Neural cell (in vitro differentiated cells): Measurements from ENCODE around the gene HCFC1. TPM values are rescaled to one million over a fixed set of nuclear protein-coding genes. Genes with fewer than 3 reads are reported as not detected.

ENCODE experiments used
- H2AFZ ChIP-seq: fragments of 200-600, 300-800 bp; sonication (generic), shearing (Covaris generic); 2 replicates; pipeline ENCODE4 v1.6.0; 2014; ENCODE audit warnings: low read depth, mild to moderate bottlenecking, antibody characterized with exemption, low read length, moderate library complexity
- H3F3A ChIP-seq: fragments of 200-600 bp; shearing (Covaris generic); 2 replicates; pipeline ENCODE4 v1.6.1; 2016; ENCODE audit warnings: mild to moderate bottlenecking, moderate library complexity, mixed read lengths, antibody characterized with exemption, low read length; ENCODE audit not compliant: insufficient read depth, poor library complexity, severe bottlenecking
- H3K27ac ChIP-seq: fragments of 200-600, 300-800 bp; sonication (generic), shearing (Covaris generic); 2 replicates; pipeline ENCODE4 v1.5.1; 2014; ENCODE audit warnings: mild to moderate bottlenecking, low read length, moderate library complexity
- H3K27me3 ChIP-seq: fragments of 300-800, 200-600 bp; sonication (generic), shearing (Covaris generic); 2 replicates; pipeline ENCODE4 v1.6.0; 2014; ENCODE audit warnings: mild to moderate bottlenecking, low read depth, low read length, moderate library complexity; ENCODE audit not compliant: insufficient read depth
- H3K36me3 ChIP-seq: fragments of 300-800, 200-600 bp; sonication (generic), shearing (Covaris generic); 2 replicates; pipeline ENCODE4 v1.5.1; 2014; ENCODE audit warnings: mild to moderate bottlenecking, antibody characterized with exemption, low read length, moderate library complexity; ENCODE audit not compliant: insufficient read depth
- H3K4me2 ChIP-seq: fragments of 300-800, 200-600 bp; sonication (generic), shearing (Covaris generic); 2 replicates; pipeline ENCODE4 v1.6.0; 2014; ENCODE audit warnings: mild to moderate bottlenecking, low read length
- H3K4me3 ChIP-seq: fragments of 300-800, 200-600 bp; sonication (generic), shearing (Covaris generic); 2 replicates; pipeline ENCODE4 v1.5.1; 2014; ENCODE audit warnings: mild to moderate bottlenecking, low read length, moderate library complexity
- H3K79me2 ChIP-seq: fragments of 200-600 bp; shearing (Covaris generic); replicated peaks from 2 replicates; pipeline ENCODE4 v1.6.0; 2014; ENCODE audit warnings: mild to moderate bottlenecking, low read length, moderate library complexity; ENCODE audit not compliant: insufficient read depth
- H3K9ac ChIP-seq: fragments of 300-800, 200-600 bp; sonication (generic), shearing (Covaris generic); 2 replicates; pipeline ENCODE4 v1.6.1; 2016; ENCODE audit warnings: mild to moderate bottlenecking, low read length, mixed read lengths
- H3K9me2 ChIP-seq: fragments of 200-600 bp; shearing (Covaris generic); 2 replicates; pipeline ENCODE4 v1.6.1; 2016; ENCODE audit warnings: mild to moderate bottlenecking, low read length, mixed read lengths; ENCODE audit not compliant: insufficient read depth
- H3K9me3 ChIP-seq: fragments of 200-600, 300-800 bp; sonication (generic), shearing (Covaris generic); 2 replicates; pipeline ENCODE4 v1.6.1; 2016; ENCODE audit warnings: mild to moderate bottlenecking, mixed run types, low read length, moderate library complexity, mixed read lengths
- H4K20me1 ChIP-seq: fragments of 200-600 bp; shearing (Covaris generic); 2 replicates; pipeline ENCODE4 v1.6.1; 2016; ENCODE audit warnings: mild to moderate bottlenecking, mixed run types; ENCODE audit not compliant: insufficient read depth
- CTCF ChIP-seq: fragments of 450-650 bp; IDR thresholded peaks from 2 replicates; pipeline ENCODE4 v1.5.1; 2014; ENCODE audit warnings: antibody characterized with exemption, mild to moderate bottlenecking, moderate library complexity; ENCODE audit not compliant: poor library complexity, severe bottlenecking
- EP300 ChIP-seq: fragments of 450-650 bp; conservative IDR thresholded peaks from 2 replicates; pipeline ENCODE4 v1.6.1; 2014; ENCODE audit warnings: antibody characterized with exemption, mild to moderate bottlenecking, moderate library complexity; ENCODE audit not compliant: poor library complexity, severe bottlenecking
- EZH2 ChIP-seq: fragments of 200-600, 300-800 bp; shearing (Covaris generic), sonication (generic); IDR thresholded peaks from 2 replicates; pipeline ENCODE4 v1.6.1; 2014; ENCODE audit warnings: antibody characterized with exemption, low read length, borderline replicate concordance, mild to moderate bottlenecking; ENCODE audit not compliant: insufficient read depth, poor library complexity, severe bottlenecking
- MXI1 ChIP-seq: fragments of 450-650 bp; conservative IDR thresholded peaks from 2 replicates; pipeline ENCODE4 v1.6.1; 2014; ENCODE audit warnings: antibody characterized with exemption, mild to moderate bottlenecking; ENCODE audit not compliant: poor library complexity, severe bottlenecking
- POLR2AphosphoS5 ChIP-seq: IDR thresholded peaks from 2 replicates; pipeline ENCODE4 v1.6.1; 2012
- RAD21 ChIP-seq: fragments of 450-650 bp; conservative IDR thresholded peaks from 2 replicates; pipeline ENCODE4 v1.6.1; 2014; ENCODE audit warnings: antibody characterized with exemption, mild to moderate bottlenecking, moderate library complexity
- REST ChIP-seq: IDR thresholded peaks from 2 replicates; pipeline ENCODE4 v1.6.1; 2012; ENCODE audit warnings: borderline replicate concordance
- SMC3 ChIP-seq: fragments of 450-650 bp; conservative IDR thresholded peaks from 2 replicates; pipeline ENCODE4 v1.6.1; 2014; ENCODE audit warnings: antibody characterized with exemption, mild to moderate bottlenecking, moderate library complexity; ENCODE audit not compliant: poor library complexity
- TAF1 ChIP-seq: IDR thresholded peaks from 2 replicates; pipeline ENCODE4 v1.6.1; 2012; ENCODE audit warnings: low read depth
- polyA plus RNA-seq: library from polyadenylated mRNA; depleted of rRNA; stranded (reverse); fragments of >200 nt; gene quantifications from 2 replicates; pipeline ENCODE4 v1.2.3, GENCODE V29; 2014

Gene HCFC1
- polyA plus RNA-seq, 1 donor from 2014 or later: 7.3 TPM

- Histone ChIP-seq H3K9me3 (no peaks in the 10 kb centered on the region), H3K27me3 (no peaks in the 10 kb centered on the region), H3K79me2 (no peaks in the 10 kb centered on the region), H3K4me2 (no peak overlapping the region), H3K4me3 (no peak overlapping the region), H3F3A (no peaks in the 10 kb centered on the region), H3K9ac (no peak overlapping the region), H3K36me3 (no peaks in the 10 kb centered on the region), H4K20me1 (no peaks in the 10 kb centered on the region), H2AFZ (no peak overlapping the region), H3K27ac (no peak overlapping the region), H3K9me2 (no peaks in the 10 kb centered on the region)
- no peak for TF ChIP-seq SMC3
Observed at GRCh38 chrX:153909980-153910360, 61.6 kb downstream of the HCFC1 start.

GRCh38 chrX:153909024-153909979 lies 62.3 kb downstream of the HCFC1 start:
- Histone ChIP-seq H4K20me1 (no peaks in the 10 kb centered on the region), H3K9me3 (no peaks in the 10 kb centered on the region), H2AFZ (no peak overlapping the region), H3K79me2 (no peaks in the 10 kb centered on the region), H3K9me2 (no peaks in the 10 kb centered on the region), H3K36me3 (no peaks in the 10 kb centered on the region), H3K27me3 (no peaks in the 10 kb centered on the region), H3K9ac (no peak overlapping the region), H3K27ac (no peak overlapping the region), H3K4me3 (no peak overlapping the region), H3F3A (no peaks in the 10 kb centered on the region), H3K4me2 (no peak overlapping the region)
- TF ChIP-seq MXI1 (no peak), SMC3 (no peak), CTCF (no peak), TAF1 (no peak), REST (no peak), RAD21 (no peak), POLR2AphosphoS5 (no peak), EP300 (no peak), EZH2 (no peak)
